ENCODE data around the gene SLC39A13. TPM values are rescaled to one million over a fixed set of nuclear protein-coding genes. Genes with fewer than 3 reads are reported as not detected.

SLC39A13 gene
- total RNA-seq, 6 experiments from 2014 or later, result 78.2 to 126 (median 86.4) TPM

DNA sequence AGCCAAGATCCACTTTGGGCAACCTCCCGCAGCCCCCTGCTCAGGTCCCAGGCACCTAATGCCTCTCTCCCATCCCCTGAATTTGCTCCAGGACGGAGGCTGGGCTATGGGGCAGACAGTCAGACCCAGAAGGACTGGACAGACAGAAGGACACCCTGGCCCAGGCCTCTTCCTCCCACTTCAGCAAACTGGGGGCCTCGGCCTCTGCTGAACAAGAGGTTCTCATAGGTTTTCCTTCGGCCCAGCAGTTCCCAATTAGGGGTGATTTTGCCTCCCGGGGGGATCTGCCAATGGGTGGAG is 33.7 kb upstream of the SLC39A13 start:
- H3K27ac Mint-ChIP-seq, result no peak overlapping the region
- no peak for DNase-seq
- TF ChIP-seq, protein P1, sequence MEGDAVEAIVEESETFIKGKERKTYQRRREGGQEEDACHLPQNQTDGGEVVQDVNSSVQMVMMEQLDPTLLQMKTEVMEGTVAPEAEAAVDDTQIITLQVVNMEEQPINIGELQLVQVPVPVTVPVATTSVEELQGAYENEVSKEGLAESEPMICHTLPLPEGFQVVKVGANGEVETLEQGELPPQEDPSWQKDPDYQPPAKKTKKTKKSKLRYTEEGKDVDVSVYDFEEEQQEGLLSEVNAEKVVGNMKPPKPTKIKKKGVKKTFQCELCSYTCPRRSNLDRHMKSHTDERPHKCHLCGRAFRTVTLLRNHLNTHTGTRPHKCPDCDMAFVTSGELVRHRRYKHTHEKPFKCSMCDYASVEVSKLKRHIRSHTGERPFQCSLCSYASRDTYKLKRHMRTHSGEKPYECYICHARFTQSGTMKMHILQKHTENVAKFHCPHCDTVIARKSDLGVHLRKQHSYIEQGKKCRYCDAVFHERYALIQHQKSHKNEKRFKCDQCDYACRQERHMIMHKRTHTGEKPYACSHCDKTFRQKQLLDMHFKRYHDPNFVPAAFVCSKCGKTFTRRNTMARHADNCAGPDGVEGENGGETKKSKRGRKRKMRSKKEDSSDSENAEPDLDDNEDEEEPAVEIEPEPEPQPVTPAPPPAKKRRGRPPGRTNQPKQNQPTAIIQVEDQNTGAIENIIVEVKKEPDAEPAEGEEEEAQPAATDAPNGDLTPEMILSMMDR (IDR thresholded peaks at IDR 0.05), result no peak
- H3K27me3 Mint-ChIP-seq (ENCODE audit: insufficient read depth), result peaks cover 2% of the 10 kb centered on the region
- H3K36me3 Mint-ChIP-seq (ENCODE audit: low read depth), result no peaks in the 10 kb centered on the region
- H3K9me3 Mint-ChIP-seq, result no peaks in the 10 kb centered on the region
- no peak overlapping the region for H3K4me3 Mint-ChIP-seq
- peaks cover 13% of the 10 kb centered on the region for H3K4me1 Mint-ChIP-seq (ENCODE audit: low read depth)

DNA sequence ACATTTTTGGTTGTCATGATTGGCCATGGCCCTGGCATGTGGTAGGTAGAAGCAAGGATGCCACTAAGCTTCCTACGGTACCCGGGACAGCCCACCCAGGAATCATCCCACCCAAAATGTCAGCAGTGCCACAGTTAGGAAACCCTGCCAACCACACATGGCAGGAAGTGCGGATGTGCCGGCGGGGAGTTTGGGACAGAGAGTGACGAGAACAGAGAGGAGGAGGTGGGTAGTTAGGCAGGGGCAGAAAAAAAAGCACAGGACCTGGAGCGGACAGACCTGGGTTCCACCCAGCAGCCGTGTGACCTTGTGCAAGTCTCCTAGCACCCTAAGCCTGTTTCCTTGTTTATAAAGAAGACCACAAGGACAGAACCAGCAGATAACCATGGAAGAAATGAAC is 33.4 kb upstream of the SLC39A13 start:
- no peaks in the 10 kb centered on the region for H3K36me3 Mint-ChIP-seq (ENCODE audit: low read depth)
- H3K27me3 Mint-ChIP-seq (ENCODE audit: insufficient read depth), result peaks cover 1% of the 10 kb centered on the region
- TF ChIP-seq, protein P1 (IDR thresholded peaks at IDR 0.05), result no peak
- H3K4me1 Mint-ChIP-seq (ENCODE audit: low read depth), result peaks cover 13% of the 10 kb centered on the region
- no peak for DNase-seq
- H3K4me3 Mint-ChIP-seq, result no peak overlapping the region
- H3K9me3 Mint-ChIP-seq, result no peaks in the 10 kb centered on the region
- no peak overlapping the region for H3K27ac Mint-ChIP-seq

DNA sequence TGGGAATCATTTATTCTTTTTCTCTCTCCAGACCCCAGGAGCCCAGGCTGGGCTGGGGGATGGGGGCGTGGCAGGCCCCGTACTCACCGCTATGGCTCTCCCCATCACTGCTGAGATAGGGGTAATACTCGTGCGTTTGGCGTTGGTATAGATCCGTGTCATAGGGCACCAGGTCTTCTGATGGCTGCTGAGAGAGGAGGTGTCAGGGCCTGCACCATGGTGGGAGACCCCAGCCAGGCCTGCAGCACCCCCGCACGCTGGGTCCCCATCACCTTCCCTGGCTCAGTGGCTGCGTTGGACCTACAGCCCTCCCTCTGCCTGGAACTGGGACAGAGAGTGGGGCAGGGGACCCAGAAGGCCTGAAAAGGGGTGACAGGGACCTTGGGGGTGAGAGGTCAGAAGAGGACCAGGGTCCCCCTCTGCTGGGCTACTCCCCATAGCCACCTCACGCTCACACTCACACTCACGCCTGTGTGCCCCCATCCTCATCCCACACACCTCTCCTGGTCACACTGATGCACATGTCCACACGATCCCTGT is 32.8 kb upstream of the SLC39A13 start:
- peaks cover 13% of the 10 kb centered on the region for H3K4me1 Mint-ChIP-seq (ENCODE audit: low read depth)
- H3K4me3 Mint-ChIP-seq, result no peak overlapping the region
- no peaks in the 10 kb centered on the region for H3K36me3 Mint-ChIP-seq (ENCODE audit: low read depth)
- no peaks in the 10 kb centered on the region for H3K9me3 Mint-ChIP-seq
- no peak overlapping the region for H3K27ac Mint-ChIP-seq
- TF ChIP-seq, protein P1 (IDR thresholded peaks at IDR 0.05), result no peak
- DNase-seq, result no peak
- peaks cover 1% of the 10 kb centered on the region for H3K27me3 Mint-ChIP-seq (ENCODE audit: insufficient read depth)

DNA sequence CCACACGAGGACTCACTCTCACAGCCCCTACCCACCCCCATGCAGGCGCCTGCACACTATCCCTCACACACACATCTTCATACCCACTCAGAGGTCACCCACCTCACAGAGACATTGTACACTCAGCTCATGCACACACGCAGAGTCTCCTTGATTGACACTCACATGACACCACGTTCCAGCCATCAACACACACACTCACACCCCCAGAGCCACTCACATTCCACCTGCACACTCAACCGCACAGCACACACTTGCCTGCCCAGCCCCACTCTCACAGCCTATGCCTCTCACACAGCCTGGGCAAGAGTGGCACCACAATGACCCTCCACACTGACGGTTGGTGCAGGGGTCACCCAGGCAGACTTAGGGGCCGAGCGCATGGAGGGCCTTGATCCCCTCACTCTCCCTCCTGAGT is 32.3 kb upstream of the SLC39A13 start:
- no peak overlapping the region for H3K4me3 Mint-ChIP-seq
- TF ChIP-seq, protein P1 (IDR thresholded peaks at IDR 0.05), result no peak
- H3K9me3 Mint-ChIP-seq, result no peaks in the 10 kb centered on the region

DNA sequence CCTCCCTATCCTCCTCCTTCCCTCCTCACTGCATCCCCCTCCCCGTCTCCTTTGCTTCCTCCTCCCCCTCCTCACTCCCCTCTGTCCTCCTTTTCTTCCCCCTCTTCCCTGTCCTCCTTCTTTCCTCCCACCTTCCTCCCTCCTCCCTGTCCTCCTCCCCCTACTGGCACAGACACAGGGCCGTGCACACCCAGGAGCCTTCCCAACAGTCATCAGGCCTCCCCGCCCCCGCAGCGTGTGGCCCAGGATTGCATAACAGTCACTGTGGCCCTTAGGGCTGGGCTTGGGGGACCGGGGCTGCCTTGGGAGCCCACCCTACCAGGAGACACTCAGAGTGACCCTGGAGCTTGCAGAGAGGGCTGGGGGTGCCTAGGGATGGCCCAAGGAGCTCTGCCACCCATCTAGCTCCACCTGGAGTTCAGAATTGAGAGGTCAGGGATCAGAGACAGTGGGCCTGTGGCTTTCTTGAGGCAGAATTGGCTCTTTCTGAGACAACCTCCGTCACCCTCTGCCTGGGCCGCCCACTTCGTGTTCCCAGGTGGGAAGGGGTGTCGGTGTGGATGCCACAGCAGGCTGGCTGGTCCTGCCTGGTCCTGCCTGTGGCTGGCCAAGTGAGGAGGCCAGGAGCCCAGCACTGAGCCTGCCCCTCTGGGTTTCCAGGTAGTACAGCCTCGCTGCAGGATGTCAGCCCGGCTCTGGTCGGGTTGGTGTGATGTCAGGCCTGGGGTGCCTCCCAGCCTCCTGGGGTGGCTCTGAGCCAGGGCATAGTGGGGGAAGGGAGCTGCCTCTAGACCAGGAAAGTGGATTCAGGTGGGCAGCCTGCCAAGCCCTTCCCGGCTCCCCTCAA is 31.6 kb upstream of the SLC39A13 start:
- DNase-seq, result no peak
- no peaks in the 10 kb centered on the region for H3K9me3 Mint-ChIP-seq
- no peaks in the 10 kb centered on the region for H3K36me3 Mint-ChIP-seq (ENCODE audit: low read depth)
- no peak overlapping the region for H3K4me3 Mint-ChIP-seq
- TF ChIP-seq, protein P1 (IDR thresholded peaks at IDR 0.05), result no peak
- H3K4me1 Mint-ChIP-seq (ENCODE audit: low read depth), result peaks cover 13% of the 10 kb centered on the region
- peaks cover 1% of the 10 kb centered on the region for H3K27me3 Mint-ChIP-seq (ENCODE audit: insufficient read depth)
- no peak overlapping the region for H3K27ac Mint-ChIP-seq

More for the DNA sequence above, 32.3 kb upstream of the SLC39A13 start:
- Mint-ChIP-seq H3K36me3 (ENCODE audit: low read depth) (no peaks in the 10 kb centered on the region), H3K27ac (no peak overlapping the region), H3K4me1 (ENCODE audit: low read depth) (peaks cover 13% of the 10 kb centered on the region), H3K27me3 (ENCODE audit: insufficient read depth) (peaks cover 1% of the 10 kb centered on the region)
- no peak for DNase-seq

Measured in HFFc6 (cell line).